Amniotic stem cell (primary cell): ENCODE measurements around the gene DGKB.

ENCODE experiments used
- DNase-seq: peaks from one replicate; lab custom pipeline; 2025; lab: John Stamatoyannopoulos, UW

The DGKB gene

DNA sequence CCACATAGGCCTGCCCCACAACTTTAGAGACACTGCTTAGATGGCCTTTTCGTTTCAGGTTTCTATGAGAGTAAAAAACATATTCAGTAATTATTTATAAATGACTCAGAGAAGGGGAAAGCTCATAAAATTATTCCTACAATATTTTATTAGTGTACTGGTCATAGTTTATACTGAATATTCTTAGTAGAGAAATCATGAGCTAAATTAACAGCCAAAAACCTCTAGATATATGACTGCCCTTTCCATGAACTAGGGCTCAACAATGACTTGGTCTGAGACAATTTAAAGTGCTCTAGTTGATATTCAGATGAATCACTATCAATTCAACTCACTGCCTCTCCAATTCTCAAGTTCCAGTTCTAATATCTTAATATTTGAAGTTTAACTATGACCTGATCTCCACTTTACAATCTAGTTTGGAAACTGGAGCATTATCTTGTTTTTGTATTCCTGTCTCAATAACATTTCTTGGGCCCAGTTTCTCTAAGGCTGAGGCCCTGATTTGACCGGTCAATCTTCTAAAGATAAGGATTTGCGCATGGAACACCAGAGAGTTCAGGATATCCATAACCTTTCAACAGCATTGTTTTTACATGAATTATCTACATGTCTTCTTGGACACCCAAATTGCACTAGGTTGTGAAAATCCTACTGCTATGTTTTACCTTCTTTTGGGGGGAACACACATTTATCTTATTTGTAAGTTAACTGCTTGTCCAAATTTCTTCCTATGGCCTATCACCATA, 141.6 kb downstream of the DGKB start:
- no peak for DNase-seq

DNA sequence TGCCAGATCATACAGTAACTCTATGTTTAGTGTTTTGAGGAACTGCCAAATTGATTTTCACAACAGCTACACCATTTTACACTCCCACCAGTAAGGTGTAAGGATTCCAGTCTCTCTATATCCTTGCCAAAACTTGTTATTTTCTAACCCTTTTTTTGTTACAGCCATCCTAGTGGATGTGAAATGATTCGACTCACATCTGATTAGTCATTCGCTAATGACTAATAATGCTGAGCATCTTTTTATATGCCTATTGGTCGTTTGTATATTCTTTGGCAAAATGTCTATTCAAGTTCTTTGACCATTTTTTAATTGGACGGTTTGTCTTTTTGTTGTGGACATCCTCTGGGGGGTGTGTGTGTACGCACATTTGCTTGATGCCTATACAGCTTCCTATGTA, 142.8 kb downstream of the DGKB start:
- DNase-seq = no peak

DNA sequence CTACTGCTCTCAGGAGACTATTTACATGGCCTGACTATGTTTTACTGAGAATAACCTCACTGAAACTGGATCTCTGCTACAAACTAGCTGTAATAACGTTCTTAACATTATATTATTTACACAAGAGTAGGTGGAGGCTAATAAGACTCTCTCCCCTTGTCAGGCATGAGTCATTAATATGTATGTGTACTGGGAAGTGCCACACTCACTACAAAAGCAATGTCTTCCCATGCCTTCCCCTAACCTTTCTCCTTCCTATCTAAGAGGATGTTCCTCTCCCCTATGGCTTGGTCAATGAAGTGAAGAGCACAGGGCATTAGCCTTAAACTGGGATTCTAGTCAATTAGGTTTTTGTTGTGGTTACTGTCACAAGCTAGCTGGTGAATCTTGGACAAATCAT, 147.9 kb downstream of the DGKB start:
- DNase-seq = no peak

DNA sequence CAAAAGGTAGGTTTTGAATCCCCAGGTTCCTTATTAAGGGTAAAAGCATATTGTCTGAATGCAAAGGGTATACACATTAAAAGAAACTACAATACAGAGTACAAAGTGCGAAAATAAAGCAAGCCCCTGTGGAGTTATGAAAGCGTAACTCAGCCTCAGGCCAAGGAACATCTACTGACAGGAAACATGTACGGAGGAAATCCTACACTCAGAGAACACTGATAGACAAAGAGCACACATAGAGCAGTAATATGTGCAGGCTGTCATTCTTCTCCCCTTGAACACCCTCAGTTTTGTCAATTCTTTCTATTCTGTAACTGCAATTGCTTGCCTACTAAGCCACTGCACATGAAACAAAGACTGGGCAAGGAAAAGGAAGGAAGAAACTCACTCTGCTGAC, 150.2 kb downstream of the DGKB start:
- DNase-seq = no peak

DNA sequence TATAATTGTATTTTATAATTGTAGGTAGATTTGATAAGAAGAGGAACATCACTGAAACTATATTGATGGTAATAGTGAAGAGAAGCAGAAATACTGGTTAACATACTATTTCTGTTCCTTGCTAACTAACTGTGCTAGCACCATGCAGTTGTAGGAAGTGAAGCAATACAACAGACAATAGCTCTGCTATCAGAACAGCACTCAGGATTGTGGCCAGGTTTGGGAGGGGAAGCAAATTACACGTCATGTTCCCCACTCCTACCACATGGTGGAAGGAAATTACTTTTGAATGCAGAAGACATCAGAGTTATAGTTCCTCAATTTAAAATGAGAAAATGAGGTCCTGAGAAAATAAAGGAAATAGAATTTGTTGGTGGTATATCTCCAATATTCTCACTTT, 151.1 kb downstream of the DGKB start:
- no peak for DNase-seq

DNA sequence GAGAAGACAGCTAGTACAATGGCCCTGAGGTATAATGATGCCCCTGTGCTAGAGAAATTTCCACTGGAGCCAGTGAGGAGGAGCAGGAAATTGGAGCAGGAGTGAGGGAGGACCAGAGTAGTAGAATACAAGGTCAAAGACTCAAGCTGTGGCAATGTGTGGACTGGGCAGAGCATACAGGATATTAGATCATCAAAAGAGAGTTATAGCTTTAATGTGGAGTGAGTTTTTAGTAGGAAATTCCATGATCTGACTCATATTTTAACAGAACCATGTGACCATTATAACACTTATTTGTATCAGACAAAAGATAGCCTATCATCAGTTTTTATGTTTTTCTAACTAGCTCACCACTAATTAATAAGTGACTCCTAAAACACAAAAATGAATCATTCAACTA, 154.1 kb downstream of the DGKB start:
- no peak for DNase-seq

DNA sequence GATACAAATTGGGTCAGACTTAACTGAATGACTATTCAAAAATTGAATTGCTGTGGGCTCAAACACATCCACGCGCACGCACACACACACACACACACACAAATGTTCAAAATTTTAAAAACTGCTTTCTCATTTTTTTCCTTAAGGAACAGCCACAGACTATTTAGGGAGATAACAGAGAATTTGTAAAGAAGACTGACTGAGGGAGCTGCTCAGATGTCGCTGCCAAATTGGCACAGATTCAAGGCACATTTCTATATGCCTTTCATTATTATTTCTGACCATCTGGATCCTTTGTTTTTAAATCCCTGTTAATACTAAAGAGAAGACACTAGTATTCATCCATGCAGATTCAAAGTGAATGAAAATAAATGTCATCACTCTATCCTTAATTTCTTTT, 154.8 kb downstream of the DGKB start:
- DNase-seq = no peak

DNA sequence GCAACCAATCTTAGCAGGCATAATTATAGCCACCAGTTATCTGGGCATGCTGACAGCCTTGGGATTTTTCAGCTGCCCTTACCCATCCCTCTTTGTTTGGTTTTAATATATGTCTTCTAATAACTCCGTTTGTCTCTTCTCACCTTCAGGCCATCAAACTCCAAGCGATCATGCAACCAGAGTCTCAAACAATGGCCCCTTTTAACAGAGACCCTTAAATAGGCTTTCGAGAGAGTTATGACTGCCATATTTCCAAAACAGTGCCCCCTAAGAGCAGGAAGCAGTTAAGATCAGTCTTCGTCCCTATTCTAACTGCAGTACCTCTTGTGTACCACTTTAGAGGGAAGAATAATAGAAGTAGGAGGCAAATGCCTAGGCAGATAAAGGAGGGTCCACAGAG, 157.5 kb downstream of the DGKB start:
- no peak for DNase-seq

DNA sequence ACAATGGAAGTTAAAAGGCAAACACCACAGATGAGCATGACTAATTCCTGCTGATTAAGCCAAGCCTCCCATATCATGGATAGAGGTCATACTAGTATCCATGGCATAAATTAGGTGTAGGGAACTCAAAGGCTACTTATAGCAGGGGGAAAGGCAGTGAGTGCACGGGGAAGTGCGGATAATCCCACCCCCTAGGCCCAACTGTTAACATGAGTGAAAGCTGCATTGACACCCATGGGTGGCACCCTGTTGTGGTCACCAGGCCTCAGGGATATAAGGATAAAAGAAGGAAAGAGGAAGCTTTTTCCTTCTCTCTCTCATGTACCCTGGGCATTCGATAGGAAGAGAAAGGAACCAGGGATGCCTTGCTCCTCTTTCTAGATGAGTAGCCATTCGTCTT, 161.9 kb downstream of the DGKB start:
- DNase-seq = no peak

DNA sequence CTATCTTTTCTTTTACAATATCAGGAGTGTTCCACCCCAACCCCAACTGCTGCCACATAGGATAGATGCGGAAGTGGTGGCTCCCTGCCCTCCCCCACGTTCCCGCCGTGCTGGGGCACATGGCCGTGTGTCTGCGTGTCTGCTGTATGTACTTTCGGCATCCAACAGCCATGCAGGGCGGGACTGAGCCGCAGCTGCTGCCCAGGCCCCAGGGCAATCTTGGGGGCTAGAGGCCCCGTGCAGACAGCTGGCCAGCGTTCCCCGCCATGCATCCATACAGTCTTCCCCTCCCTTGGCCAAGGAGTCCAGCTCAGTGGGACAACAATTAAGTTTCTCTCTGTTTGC, 162.7 kb downstream of the DGKB start:
- DNase-seq = no peak

DNA sequence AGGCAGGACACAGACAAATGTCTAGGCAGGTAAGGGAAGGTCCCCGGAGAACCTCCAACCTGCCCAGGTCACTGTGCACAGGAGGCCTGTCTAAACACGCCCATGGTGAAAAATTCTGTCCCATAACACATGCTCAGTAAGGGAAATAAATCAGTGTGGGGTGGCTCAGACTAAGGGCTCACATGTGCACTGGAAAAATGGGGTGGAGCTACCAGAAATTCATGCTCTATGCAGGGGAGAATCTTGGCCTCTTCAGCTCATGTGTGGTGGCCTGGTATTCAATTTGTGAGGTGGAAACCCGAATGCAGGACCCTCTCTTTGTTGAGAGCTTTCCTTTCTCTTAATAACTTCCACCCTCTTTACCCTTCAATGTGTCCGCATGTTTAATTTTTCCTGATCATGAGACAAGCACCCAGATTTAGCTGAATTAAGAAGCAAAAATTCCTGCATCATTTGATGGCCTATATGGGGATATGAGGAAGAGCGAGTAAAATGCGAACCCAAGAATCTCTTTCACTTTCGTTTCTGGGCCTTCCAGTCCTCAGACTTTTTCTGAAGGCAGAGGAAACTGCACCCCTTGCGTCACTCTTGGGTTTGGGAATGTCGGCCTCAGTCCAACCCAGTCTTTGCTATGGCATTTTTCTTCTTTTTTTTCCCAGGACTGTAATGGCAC, 163.2 kb downstream of the DGKB start:
- no peak for DNase-seq

DNA sequence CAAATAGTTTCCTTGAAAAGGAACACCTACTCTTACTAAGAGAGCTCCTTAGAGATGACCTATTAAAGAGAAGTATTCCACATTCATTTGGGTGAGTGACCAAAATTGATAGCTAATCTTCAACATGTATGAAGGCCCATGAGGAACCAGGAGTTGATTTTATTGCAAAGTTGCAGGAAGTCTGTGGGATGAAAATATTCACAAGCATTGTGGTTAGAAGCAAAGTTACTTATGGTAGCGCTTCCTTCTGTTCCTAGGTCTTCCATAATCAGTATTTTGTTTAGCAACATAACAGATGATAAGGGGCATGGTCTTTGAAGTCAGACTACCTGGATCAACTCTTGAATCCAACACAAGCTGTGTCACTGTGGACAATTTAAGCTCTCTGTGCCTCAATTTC, 164.5 kb downstream of the DGKB start:
- DNase-seq = no peak

DNA sequence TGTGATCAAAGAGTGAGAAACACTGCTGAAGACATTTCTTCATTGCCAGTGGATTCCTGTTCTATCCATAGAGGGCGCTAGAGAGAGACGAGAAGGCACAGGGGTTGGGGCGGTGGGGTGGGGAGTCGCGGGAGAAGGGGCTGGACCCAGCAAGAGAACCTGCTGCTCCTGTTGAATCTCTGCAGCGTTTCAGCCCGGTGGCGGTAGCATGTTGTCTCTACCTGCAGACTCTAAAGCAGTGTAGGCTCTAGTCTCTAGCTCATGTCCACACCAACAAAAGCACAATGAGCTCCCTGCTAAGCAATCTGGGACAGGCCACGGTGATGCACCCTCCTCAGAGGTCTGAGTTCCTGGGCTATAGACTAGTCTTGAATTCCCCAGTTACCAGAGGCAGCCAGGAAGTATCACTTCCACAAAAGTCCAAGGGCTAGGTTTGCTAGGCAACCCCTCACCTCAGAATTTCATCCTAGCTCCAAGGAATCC, 167.7 kb downstream of the DGKB start:
- no peak for DNase-seq

DNA sequence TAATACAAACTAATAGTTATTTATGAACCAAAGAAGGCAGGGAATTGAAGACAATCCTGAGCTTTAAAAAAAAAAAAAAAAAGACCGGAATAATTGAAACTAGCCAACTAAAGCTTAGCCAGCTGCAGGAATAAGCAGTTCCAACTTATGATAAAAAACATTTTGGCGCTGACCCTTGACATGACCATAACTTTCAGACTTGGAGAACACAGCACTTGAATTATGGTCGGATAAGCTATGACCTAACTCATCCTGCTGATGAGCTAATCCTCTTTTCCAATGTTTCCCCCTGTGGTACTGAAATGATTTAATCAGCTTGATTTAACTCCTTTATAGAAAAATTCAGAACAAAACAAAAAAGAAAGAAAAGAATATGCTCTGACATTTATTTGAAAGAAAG, 181.8 kb downstream of the DGKB start:
- no peak for DNase-seq

DNA sequence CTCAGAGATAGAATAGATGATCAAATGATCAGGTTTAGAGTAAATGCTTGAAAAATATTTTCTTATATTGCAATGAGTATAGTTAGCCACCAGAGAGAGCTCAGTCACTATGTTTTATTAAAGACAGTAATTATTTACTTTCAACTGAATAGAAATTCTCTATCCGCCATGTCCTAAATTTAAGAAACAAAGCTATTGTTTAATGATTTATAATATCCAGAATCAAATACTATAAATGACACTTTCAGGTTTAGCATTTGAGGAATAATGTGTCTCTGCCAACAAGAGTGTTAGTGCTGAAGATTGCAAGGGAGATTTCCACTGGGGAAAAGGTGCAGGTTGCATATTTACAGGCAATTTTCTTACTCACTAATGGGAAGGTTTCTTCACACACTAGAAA, 184.7 kb downstream of the DGKB start:
- DNase-seq = no peak

DNA sequence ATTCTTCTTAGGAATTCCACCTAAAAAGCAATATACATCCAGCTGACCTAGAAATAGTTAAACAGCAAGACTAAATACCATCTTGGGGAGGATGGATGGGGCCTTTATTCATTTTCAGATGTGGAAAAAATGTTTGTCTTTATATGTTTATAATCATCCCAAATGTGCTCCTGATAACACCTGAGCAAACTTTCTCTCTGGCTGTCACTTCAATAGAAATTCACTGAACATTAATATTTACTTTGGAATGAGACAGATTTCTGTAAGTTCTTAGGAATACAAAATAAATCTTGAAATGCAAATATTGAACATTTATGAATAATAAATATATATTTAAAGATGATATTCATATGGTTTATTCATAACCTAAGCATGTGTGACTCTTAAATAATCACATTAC, 185.4 kb downstream of the DGKB start:
- DNase-seq = no peak

DNA sequence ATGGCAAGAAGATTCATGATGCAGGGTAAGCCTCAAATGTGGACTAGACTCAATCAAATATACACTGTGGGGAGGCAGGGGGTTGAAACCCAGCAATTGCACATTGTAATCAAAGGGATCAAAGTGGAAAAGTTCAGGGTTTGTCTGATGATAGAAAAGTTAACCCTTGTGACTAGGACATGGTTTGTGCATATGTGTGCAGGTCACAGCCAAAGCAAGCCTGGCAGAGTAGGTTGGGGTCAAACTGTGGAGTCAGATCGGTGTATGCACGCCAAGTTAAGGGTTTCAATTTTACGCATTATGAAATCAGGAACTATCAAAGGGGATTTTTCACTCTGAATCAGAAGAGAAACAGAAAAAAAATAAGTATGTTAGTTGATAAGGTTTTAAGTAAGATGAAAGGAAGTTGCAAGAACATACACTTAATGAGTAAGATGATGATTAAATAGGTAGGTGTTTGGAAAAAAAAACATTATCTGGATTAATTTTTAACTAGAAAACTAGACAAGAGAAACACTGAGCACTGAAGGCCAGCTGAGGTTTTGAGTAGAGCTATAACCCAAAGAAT, 188.3 kb downstream of the DGKB start:
- no peak for DNase-seq

DNA sequence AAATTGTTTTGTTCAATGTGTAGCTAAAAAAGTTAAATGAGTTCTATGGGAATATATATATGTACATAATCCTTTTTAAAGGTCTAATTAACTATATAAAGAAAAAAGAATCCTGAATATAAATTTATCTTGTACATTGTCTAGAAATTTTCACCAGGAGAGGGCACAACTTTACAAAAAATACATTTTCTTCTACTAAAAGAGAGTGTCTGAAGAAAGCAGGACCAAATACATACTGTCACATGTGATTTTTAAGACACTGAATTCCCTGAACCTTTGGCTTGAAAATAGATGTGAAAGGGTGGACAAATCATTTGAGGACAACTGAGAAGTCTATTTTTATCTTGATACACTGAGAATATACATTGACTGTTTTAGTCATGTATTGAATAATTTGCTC, 204.3 kb downstream of the DGKB start:
- no peak for DNase-seq

DNA sequence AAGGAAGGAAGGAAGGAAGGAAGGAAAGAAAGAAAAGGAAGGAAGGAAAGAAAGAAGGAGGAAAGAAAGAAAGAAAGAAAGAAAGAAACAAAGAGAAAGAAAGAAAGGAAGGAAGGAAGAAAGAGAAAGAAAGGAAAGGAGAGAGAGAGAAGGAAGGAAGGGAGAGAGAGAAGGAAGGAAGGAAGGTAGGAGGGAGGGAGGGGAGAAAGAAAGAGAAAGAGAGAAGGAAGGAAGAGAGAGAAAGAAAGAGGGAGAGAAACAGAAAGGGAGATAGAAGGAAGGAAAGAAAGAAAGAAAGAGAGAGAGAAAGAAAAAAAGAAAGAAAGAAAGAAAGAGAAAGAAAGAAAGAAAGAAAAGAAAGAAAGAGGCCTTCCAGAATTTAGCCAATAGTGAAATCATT, 204.9 kb downstream of the DGKB start:
- DNase-seq = no peak

DNA sequence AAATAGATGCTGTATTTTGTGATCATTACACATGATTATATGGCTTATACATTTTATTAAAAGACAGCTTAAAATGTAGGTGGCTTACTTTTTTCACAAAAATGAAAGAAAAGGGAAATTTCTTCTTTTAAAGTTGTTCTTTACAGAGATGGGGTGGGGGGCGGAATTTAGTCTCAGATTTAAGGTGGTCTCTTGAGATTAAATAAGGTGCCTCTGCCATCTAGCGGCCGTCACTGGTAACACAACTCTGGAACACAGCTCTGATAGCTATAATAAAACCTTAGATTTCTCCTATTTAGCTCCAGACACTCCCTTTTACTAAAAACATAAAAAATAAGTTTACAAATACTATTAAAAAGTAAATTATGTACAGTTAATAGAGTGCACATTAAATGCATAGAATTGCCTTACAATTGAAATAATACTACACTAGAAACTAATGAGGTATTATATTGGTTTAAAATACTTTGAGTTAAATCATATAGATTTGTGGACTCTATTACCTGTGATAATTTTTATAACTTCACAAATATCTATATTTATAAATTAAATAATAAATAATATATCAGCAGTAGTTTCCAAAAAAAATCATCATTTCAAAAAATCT, 210.9 kb downstream of the DGKB start:
- no peak for DNase-seq

DNA sequence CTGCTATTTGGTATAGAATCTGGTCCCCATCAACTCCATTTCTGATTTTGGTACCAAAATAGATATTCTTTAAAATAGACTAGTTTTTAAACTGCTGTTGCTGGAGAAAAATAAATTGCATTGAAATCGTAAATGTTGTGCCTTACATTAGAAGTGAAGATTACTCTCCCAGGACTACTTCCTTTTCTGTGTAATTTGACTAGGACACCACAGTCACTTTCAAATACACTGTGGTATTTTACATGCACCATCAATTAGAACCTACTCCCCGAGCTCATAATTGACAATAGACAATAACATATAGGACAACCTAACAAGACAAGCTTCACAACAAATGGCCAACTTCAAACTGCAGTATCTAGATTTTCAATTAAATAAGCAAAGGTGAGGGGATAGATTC, 211.5 kb downstream of the DGKB start:
- DNase-seq = no peak

DNA sequence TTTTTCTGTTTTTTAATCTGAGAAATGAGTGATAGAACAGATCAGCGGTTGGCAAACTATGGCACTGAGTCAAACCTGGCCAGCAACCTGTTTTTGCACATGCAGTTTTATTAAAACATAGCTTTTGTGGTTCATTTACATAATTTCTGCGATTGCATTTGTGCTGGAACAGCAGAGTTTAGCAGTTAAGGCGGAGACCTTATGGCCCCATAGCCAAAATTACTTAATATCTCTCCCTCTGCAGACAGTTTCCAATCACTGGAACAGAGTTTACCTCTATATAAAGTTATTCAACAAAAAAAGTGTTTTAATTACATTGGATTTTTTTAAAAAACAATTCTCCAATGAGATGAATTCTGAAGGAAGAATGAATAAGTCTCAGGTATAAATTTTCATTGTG, 212.1 kb downstream of the DGKB start:
- no peak for DNase-seq

DNA sequence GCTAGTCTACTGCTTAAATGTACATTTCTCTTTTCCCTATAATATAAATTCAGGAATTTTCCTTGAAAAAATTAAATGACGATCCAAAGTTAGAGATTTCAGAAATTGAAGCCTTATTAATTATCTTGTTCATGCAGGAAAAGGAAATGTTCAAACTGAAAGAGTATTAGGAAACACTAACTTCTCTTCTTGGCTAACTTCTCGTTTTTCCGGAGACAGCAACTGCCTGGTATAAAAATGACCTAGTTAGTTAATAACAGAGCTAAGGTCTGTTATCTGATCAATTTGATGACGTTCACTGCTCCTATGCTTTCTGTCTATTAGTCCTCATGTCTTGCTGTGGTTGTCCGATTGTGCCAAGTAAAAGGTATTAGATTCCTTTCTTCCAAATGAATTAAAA, 212.5 kb downstream of the DGKB start:
- no peak for DNase-seq
